SJCRH30 (cell line): ENCODE results near the gene ARTN. TPM values are rescaled to one million over a fixed set of nuclear protein-coding genes. Genes with fewer than 3 reads are reported as not detected.

Source experiments
- DNase-seq, 2 experiments: peaks; one replicate each; pipeline ENCODE4 v3.0.0-alpha.2; 2015 to 2020
- H3K27ac ChIP-seq: fragments of 250-450 bp; sonication (Bioruptor Pico); 2 replicates; pipeline ENCODE4 v1.5.1; 2020; ENCODE audit warnings: mild to moderate bottlenecking, moderate library complexity
- H3K27me3 ChIP-seq: fragments of 250-450 bp; sonication (Bioruptor Pico); 2 replicates; pipeline ENCODE4 v1.5.1; 2020; ENCODE audit warnings: mild to moderate bottlenecking, moderate library complexity
- H3K36me3 ChIP-seq: fragments of 250-450 bp; sonication (Bioruptor Pico); 2 replicates; pipeline ENCODE4 v1.5.1; 2020; ENCODE audit warnings: mild to moderate bottlenecking, moderate library complexity
- H3K4me1 ChIP-seq: fragments of 250-450 bp; sonication (Bioruptor Pico); 2 replicates; pipeline ENCODE4 v1.5.1; 2020; ENCODE audit warnings: mild to moderate bottlenecking, moderate library complexity
- H3K4me3 ChIP-seq: fragments of 250-450 bp; sonication (Bioruptor Pico); 2 replicates; pipeline ENCODE4 v1.5.1; 2020; ENCODE audit warnings: mild to moderate bottlenecking, moderate library complexity
- H3K9me3 ChIP-seq: fragments of 250-450 bp; sonication (Bioruptor Pico); replicated peaks from 2 replicates; pipeline ENCODE4 v1.5.1; 2020; ENCODE audit warnings: mild to moderate bottlenecking, moderate library complexity
- total RNA-seq: library from RNA; depleted of rRNA; stranded (reverse); fragments of >200 nt; shearing (Covaris generic); gene quantifications from 2 replicates; pipeline ENCODE4 v1.2.3, GENCODE V29; 2014

The ARTN gene
- total RNA-seq, 1 experiment from 2014 or later: 3.0 TPM

DNA sequence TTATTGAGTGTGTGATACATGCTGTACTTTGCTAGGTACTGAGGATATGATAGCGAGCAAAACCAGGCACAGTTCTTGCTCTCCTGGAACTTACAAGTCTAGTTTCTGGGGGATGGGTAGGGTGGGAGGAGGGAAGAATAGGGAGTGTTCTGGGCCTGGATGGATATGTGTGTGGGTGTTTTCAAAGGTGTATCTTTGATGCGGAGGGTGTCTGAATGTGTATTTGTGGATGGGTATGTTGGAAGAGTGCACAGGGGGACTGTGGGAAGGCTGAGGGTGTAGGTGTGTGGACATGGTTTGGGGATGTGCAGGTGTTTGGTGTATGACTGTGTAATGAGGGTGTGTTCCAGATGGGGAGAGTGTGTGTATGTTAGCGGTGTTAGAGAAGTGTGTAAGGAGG, 31.7 kb downstream of the ARTN start:
- no peak overlapping the region for H3K4me3 ChIP-seq
- no peaks in the 10 kb centered on the region for H3K36me3 ChIP-seq

DNA sequence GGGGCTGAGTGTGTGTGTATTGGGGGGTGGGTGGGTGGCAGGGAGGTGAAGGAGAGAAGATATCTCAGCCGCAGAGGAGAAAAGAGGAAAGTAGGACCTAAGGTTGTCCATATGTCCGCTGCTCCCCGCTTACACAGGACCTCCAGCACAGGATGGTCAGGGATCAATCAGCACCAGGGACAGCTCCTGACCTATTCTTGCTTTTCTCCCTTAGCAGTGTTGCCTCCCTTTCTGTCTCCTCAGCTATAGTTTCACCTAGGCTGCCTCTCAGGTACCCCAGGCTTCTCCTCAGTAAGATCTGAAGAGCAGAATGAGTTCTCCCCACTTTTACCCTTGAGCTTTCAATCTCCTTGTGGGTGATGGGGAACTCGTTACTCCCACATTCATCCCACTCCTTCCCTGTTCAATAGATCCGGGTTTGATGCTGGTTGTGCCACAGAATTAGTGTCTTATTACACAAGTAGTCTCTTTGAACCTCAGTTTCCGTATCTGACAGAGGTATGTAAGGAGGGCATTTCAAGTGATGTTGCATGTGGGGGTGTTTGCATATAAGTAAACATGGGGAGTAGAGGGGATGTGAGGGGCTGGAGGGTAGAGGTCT, 34.8 kb downstream of the ARTN start:
- peak; percentile 63 to 83 for DNase-seq
- Histone ChIP-seq H3K36me3 (peaks cover 7% of the 10 kb centered on the region; the same call in 1 of the 2 replicates), H3K27me3 (no peaks in the 10 kb centered on the region), H3K4me3 (no peak overlapping the region), H3K4me1 (no peaks in the 10 kb centered on the region), H3K27ac (no peak overlapping the region), H3K9me3 (no peaks in the 10 kb centered on the region)

More for the DNA sequence above, 31.7 kb downstream of the ARTN start:
- no peak overlapping the region for H3K27ac ChIP-seq
- no peak for DNase-seq
- H3K9me3 ChIP-seq: no peaks in the 10 kb centered on the region
- H3K4me1 ChIP-seq: no peaks in the 10 kb centered on the region
- H3K27me3 ChIP-seq: no peaks in the 10 kb centered on the region

DNA sequence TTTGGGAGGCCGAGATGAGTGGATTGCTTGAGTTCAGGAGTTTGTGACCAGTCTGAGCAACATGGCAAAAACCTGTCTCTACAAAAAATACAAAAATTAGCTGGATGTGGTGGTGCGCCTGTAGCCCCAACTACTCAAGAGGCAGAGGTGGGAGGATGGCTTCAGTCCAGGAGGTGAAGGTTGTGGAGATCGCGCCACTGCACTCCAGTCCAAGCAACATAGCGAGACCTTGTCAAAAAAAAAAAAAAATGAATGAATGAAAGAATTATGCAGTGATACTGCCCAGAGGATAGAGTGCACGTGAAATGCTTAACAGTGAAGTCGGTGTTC, 35.8 kb downstream of the ARTN start:
- Histone ChIP-seq H3K27me3 (no peaks in the 10 kb centered on the region), H3K27ac (no peak overlapping the region), H3K4me3 (no peak overlapping the region), H3K4me1 (no peaks in the 10 kb centered on the region), H3K9me3 (no peaks in the 10 kb centered on the region), H3K36me3 (peaks cover 7% of the 10 kb centered on the region; the same call in 1 of the 2 replicates)
- DNase-seq: no peak

DNA sequence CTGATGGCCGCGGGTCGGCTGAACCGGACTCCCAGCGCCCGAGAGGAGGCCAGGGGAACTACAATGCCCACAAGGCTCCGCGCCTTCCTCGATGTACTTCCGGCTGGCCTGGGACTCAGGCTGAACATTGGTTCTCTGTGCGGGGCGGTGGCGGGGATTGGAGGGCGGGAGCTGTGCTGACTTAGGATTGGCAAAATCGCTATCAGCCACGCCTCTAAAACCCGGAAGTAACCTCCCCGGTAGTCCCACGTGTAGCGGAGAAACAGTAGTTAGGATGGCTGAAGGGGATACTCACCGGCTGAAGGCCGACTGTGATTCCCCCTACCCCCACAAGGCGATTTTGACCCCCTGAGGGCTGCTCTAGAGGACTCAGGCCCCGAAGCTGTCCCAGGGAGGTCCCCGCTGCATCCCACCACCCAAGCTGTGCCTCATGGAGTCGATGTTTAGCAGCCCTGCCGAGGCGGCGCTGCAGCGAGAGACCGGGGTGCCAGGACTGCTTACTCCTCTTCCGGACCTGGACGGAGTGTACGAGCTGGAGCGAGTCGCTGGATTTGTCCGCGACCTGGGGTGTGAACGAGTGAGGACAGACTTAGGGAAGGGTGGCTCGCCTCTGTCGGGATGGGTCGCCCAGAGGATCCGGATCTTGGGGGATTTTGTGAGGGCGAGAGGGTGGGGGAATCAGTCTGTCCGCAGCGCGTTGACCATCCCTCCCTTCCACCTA, 36.3 kb downstream of the ARTN start, which contains the start of gene DPH2:
TSS of gene DPH2 (plus strand) at position 265 of the 721 bp plus-strand sequence. CDS start at position 431, 166 bp downstream.
- H3K9me3 ChIP-seq: no peaks in the 10 kb centered on the region

DNA sequence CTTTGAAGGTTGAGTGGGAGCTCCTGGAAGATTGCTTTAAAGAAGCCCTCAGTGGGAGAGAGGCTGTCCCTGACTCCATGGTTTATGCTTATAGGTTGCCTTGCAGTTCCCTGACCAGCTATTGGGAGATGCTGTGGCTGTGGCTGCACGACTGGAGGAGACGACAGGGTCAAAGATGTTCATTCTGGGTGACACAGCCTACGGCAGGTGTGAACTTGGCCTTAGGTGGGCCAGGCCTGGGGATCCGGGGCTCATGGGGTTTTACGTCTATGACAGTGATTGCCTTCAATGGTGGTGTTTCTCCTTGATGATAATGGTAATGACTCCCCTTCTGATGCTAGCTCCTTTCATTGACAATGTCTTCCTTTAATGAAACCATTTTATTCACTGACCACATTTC, 36.9 kb downstream of the ARTN start:
- Histone ChIP-seq H3K4me1 (no peaks in the 10 kb centered on the region), H3K27ac (no peak overlapping the region)

More for the DNA sequence above, 36.3 kb downstream of the ARTN start, which contains the start of gene DPH2:
- H3K27ac ChIP-seq: no peak within 1 kb of the TSS
- no peaks in the 10 kb centered on the region for H3K4me1 ChIP-seq
- H3K27me3 ChIP-seq: no peaks in the 10 kb centered on the region
- peaks cover 7% of the 10 kb centered on the region; the same call in 1 of the 2 replicates for H3K36me3 ChIP-seq
- peak; percentile 99 for DNase-seq
- peak within 1 kb of the TSS; percentile 76 for H3K4me3 ChIP-seq

GRCh38 chr1:43970911-43971310, 37.3 kb downstream of the ARTN start:
- DNase-seq: no peak
- Histone ChIP-seq H3K4me3 (no peak overlapping the region; the same call in 1 of the 2 replicates), H3K9me3 (no peaks in the 10 kb centered on the region)

More for the DNA sequence above, 36.9 kb downstream of the ARTN start:
- H3K27me3 ChIP-seq: no peaks in the 10 kb centered on the region
- H3K36me3 ChIP-seq: peaks cover 7% of the 10 kb centered on the region; the same call in 1 of the 2 replicates
- no peaks in the 10 kb centered on the region for H3K9me3 ChIP-seq
- peak overlapping the region; percentile 76 for H3K4me3 ChIP-seq
- DNase-seq: no peak

GRCh38 chr1:43971336-43971980, 37.9 kb downstream of the ARTN start:
- no peak overlapping the region for H3K4me3 ChIP-seq
- no peaks in the 10 kb centered on the region for H3K9me3 ChIP-seq
- H3K27me3 ChIP-seq: no peaks in the 10 kb centered on the region
- no peak overlapping the region for H3K27ac ChIP-seq
- DNase-seq: no peak
- no peaks in the 10 kb centered on the region for H3K4me1 ChIP-seq
- peaks cover 10% of the 10 kb centered on the region for H3K36me3 ChIP-seq

More at GRCh38 chr1:43970911-43971310, 37.3 kb downstream of the ARTN start:
- H3K27me3 ChIP-seq: no peaks in the 10 kb centered on the region
- H3K4me1 ChIP-seq: no peaks in the 10 kb centered on the region
- no peak overlapping the region for H3K27ac ChIP-seq
- H3K36me3 ChIP-seq: peaks cover 7% of the 10 kb centered on the region; the same call in 1 of the 2 replicates

GRCh38 chr1:43973981-43974442, 40.4 kb downstream of the ARTN start:
- no peaks in the 10 kb centered on the region for H3K9me3 ChIP-seq
- H3K4me3 ChIP-seq: peak overlapping the region; percentile 79
- no peak for DNase-seq
- no peaks in the 10 kb centered on the region for H3K27me3 ChIP-seq
- H3K4me1 ChIP-seq: peaks cover 3% of the 10 kb centered on the region; the same call in 1 of the 2 replicates
- peaks cover 20% of the 10 kb centered on the region for H3K36me3 ChIP-seq
- H3K27ac ChIP-seq: peak overlapping the region; percentile 59

DNA sequence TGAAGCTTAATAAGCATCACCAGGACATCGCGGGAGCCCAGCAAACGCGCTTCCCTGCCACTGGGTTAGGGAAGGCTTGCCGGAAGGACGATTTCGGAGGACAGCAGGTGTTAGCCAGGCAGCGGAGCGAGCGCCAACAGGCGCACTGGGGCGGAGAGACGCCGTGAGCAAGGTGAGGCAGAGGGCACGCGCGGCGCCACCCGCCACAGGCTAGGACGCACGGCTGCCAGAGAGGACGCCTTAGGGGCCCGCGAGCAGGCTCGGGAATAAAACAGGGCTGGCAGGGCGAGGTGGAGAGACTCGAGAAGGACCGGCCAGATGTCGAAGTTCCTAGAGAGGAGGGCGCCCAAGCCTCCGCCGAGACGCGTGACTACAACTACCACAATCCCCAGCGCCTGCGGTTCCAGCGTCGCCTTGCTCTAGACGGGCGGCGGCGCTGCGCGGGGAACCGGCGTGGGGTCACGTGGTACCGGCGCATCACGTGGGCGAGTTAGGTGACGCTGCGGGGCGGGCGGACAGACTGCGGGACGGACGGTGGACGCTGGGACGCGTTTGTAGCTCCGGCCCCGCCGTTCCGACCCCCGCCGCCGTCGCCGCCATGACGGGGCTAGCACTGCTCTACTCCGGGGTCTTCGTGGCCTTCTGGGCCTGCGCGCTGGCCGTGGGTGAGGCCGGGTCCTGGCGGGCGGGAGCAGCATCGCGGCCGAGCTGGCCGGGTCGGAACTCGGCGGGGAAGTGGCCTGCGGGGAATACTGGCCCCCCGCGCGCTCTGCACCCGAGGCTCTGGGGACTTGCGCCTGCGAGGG, 41.0 kb downstream of the ARTN start, which contains the start of gene ATP6V0B:
TSS of gene ATP6V0B (plus strand) at position 518 of the 806 bp plus-strand sequence. CDS start at position 599, 81 bp downstream.
- H3K27me3 ChIP-seq: no peaks in the 10 kb centered on the region
- peak within 1 kb of the TSS; percentile 79 for H3K4me3 ChIP-seq
- no peaks in the 10 kb centered on the region for H3K9me3 ChIP-seq
- peak; percentile 97 to 98 for DNase-seq
- peak within 1 kb of the TSS; percentile 59 for H3K27ac ChIP-seq
- peaks cover 3% of the 10 kb centered on the region; the same call in 1 of the 2 replicates for H3K4me1 ChIP-seq
- H3K36me3 ChIP-seq: peaks cover 20% of the 10 kb centered on the region

DNA sequence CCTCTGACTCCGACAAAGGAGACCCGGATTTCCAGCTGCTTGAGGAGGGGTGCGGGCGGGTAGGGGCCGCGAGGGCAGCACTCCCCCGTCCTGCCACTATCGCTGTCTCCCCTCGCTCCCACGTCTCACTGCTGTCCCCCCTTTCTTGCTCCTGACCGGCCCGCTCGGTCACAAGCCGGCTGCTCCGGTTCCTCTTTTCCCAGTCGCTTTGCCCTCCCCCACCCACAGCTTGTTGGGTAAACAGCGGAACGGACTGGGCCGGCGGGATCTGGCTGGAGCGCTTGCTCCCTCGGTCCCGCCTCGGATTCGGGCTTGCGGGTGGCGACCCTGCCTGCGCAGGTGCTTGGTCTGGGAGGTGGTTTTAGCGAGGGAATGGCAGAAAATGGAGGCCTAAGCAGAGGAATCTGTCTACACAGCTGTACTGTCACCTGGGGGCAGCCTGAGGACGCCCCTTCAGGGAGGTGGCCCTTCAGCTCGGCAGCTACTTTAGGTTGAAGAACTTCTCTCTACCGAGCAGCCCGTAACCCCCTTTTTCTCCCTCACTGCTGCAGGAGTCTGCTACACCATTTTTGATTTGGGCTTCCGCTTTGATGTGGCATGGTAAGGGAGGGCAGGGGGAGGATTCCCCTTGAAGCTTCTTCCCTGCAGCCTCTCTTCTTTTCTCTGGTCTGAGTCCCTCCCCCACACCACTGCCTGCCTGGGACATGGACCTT, 41.8 kb downstream of the ARTN start:
- H3K4me1 ChIP-seq: peaks cover 7% of the 10 kb centered on the region; the same call in 1 of the 2 replicates
- DNase-seq: peak; percentile 29 to 33
- peak overlapping the region; percentile 79 for H3K4me3 ChIP-seq
- H3K9me3 ChIP-seq: no peaks in the 10 kb centered on the region
- H3K36me3 ChIP-seq: peaks cover 20% of the 10 kb centered on the region
- H3K27me3 ChIP-seq: no peaks in the 10 kb centered on the region
- H3K27ac ChIP-seq: peak overlapping the region; percentile 59

DNA sequence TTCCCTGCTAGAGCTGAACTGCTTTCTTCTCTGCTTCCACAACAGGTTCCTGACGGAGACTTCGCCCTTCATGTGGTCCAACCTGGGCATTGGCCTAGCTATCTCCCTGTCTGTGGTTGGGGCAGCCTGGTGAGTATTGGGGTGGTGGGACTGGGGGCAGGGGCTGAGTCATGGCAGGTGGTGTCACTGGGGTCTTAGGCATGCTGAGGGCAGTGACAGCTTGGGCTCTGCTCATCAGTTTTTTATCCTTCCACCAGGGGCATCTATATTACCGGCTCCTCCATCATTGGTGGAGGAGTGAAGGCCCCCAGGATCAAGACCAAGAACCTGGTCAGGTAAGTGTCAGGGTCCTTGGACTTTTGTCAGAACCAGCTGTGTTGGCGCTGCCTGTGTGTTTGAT, 42.4 kb downstream of the ARTN start:
- DNase-seq: no peak
- H3K36me3 ChIP-seq: peaks cover 20% of the 10 kb centered on the region
- no peak overlapping the region for H3K27ac ChIP-seq
- peaks cover 7% of the 10 kb centered on the region; the same call in 1 of the 2 replicates for H3K4me1 ChIP-seq
- H3K4me3 ChIP-seq: peak overlapping the region; percentile 79
- H3K9me3 ChIP-seq: no peaks in the 10 kb centered on the region
- H3K27me3 ChIP-seq: no peaks in the 10 kb centered on the region

DNA sequence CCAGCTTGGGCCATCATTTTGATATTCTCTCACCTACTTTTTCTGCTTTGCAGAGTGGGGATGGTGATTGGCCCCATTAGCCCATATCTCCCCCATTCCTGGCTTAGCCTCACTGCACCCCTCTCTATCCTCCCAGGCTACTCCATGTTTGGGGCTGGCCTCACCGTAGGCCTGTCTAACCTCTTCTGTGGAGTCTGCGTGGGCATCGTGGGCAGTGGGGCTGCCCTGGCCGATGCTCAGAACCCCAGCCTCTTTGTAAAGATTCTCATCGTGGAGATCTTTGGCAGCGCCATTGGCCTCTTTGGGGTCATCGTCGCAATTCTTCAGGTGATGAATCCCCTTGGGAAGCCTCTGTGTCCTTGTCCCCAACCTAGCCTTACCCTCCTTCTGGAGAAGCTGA, 43.3 kb downstream of the ARTN start:
- peaks cover 7% of the 10 kb centered on the region; the same call in 1 of the 2 replicates for H3K4me1 ChIP-seq
- no peak overlapping the region for H3K4me3 ChIP-seq
- H3K27me3 ChIP-seq: no peaks in the 10 kb centered on the region
- peaks cover 20% of the 10 kb centered on the region for H3K36me3 ChIP-seq
- H3K27ac ChIP-seq: no peak overlapping the region
- H3K9me3 ChIP-seq: no peaks in the 10 kb centered on the region
- DNase-seq: no peak

GRCh38 chr1:43977376-43978263, 44.0 kb downstream of the ARTN start:
- peaks cover 13% of the 10 kb centered on the region for H3K36me3 ChIP-seq
- no peaks in the 10 kb centered on the region for H3K27me3 ChIP-seq
- no peak for DNase-seq
- no peaks in the 10 kb centered on the region for H3K9me3 ChIP-seq
- H3K4me1 ChIP-seq: peaks cover 7% of the 10 kb centered on the region; the same call in 1 of the 2 replicates
- no peak overlapping the region for H3K27ac ChIP-seq
- no peak overlapping the region for H3K4me3 ChIP-seq
